Measurements from ENCODE around the gene TXLNA. TPM values are rescaled to one million over a fixed set of nuclear protein-coding genes. Genes with fewer than 3 reads are reported as not detected.
A peak's percentile ranks its signal among the peaks of the same experiment; 100 is the strongest.

Gene TXLNA
- total RNA-seq, 6 donors from 2014 or later: 29.3 to 57.5 (median 47.5) TPM

GRCh38 chr1:32201011-32201855 lies 21.8 kb downstream of the TXLNA start:
- ATAC-seq (ENCODE audit: low FRiP score in 2 of 2) (peak; percentile 38 to 50), DNase-seq (peak; percentile 65 to 82)
- Histone ChIP-seq H3K36me3 (peaks cover 0 to 17% (median 10%) of the 10 kb centered on the region in 4 donors), H3K4me1 (peaks cover 22 to 40% (median 38%) of the 10 kb centered on the region in 4 donors), H3K9me3 (no peaks in the 10 kb centered on the region), H3K27ac (peak overlapping the region; percentile 62 to 79 (median 73)), H3K27me3 (no peaks in the 10 kb centered on the region), H3K4me3 (peak overlapping the region; percentile 63 to 69 (median 64))
- no peak for TF ChIP-seq CTCF (IDR thresholded peaks at IDR 0.05)
- TF ChIP-seq POLR2A (IDR thresholded peaks at IDR 0.05): no peak
- peak in 1 of 2 donors; percentile 18 for TF ChIP-seq POLR2AphosphoS5 (IDR thresholded peaks at IDR 0.05)
- no peak for TF ChIP-seq EP300 (IDR thresholded peaks at IDR 0.05)
- WGBS, 2 donors: 3 to 5% methylated on average over 10 to 24 of the region's 26 CpGs

GRCh38 chr1:32204943-32205361 lies 25.5 kb downstream of the TXLNA start:
- H3K27me3 ChIP-seq: no peaks in the 10 kb centered on the region
- WGBS, 2 donors: 39 to 43% methylated on average over 14 to 26 of the region's 26 CpGs
- peak; percentile 40 to 73 for DNase-seq
- peaks cover 24 to 42% (median 32%) of the 10 kb centered on the region in 4 donors for H3K4me1 ChIP-seq
- peak overlapping the region in 3 of 4 donors; percentile 5 to 71 (median 68) for H3K27ac ChIP-seq
- H3K9me3 ChIP-seq: no peaks in the 10 kb centered on the region
- TF ChIP-seq POLR2A (IDR thresholded peaks at IDR 0.05): no peak
- peak in 1 of 6 experiments; percentile 7 for TF ChIP-seq CTCF (IDR thresholded peaks at IDR 0.05)
- peak overlapping the region; percentile 40 to 78 (median 68) for H3K4me3 ChIP-seq
- no peaks in the 10 kb centered on the region for H3K36me3 ChIP-seq
- ATAC-seq (ENCODE audit: low FRiP score in 2 of 2): peak in 1 of 2 donors; percentile 1

GRCh38 chr1:32205401-32206370 lies 26.2 kb downstream of the TXLNA start, which contains the start of gene IQCC:
IQCC (plus strand) TSS chr1:32205671; CDS start chr1:32205682, 11 bp downstream.
- WGBS, 2 donors: 2 to 4% methylated on average over 24 to 50 of the region's 77 CpGs
- Histone ChIP-seq H3K27me3 (no peaks in the 10 kb centered on the region), H3K4me1 (peaks cover 23 to 36% (median 28%) of the 10 kb centered on the region in 4 donors), H3K27ac (peak within 1 kb of the TSS in 3 of 4 donors; percentile 5 to 71 (median 68)), H3K36me3 (no peaks in the 10 kb centered on the region), H3K4me3 (peak within 1 kb of the TSS; percentile 40 to 78 (median 68)), H3K9me3 (no peaks in the 10 kb centered on the region)
- ATAC-seq (ENCODE audit: low FRiP score in 2 of 2) (peak; percentile 90), DNase-seq (peak; percentile 90 to 97)
- TF ChIP-seq EP300 (IDR thresholded peaks at IDR 0.05): peak in 1 of 4 donors; percentile 18
- peak in 1 of 6 experiments; percentile 17 for TF ChIP-seq CTCF (IDR thresholded peaks at IDR 0.05)
- TF ChIP-seq POLR2A (IDR thresholded peaks at IDR 0.05): peak in 3 of 4 donors; percentile 52 to 66 (median 56)
- peak; percentile 68 to 84 for TF ChIP-seq POLR2AphosphoS5 (IDR thresholded peaks at IDR 0.05)

GRCh38 chr1:32208469-32208868 lies 29.0 kb downstream of the TXLNA start:
- no peak for TF ChIP-seq CTCF (IDR thresholded peaks at IDR 0.05)
- no peak for TF ChIP-seq EP300 (IDR thresholded peaks at IDR 0.05)
- TF ChIP-seq POLR2A (IDR thresholded peaks at IDR 0.05): no peak
- TF ChIP-seq POLR2AphosphoS5 (IDR thresholded peaks at IDR 0.05): no peak
- Histone ChIP-seq H3K36me3 (no peaks in the 10 kb centered on the region), H3K27me3 (no peaks in the 10 kb centered on the region), H3K9me3 (no peaks in the 10 kb centered on the region), H3K27ac (no peak overlapping the region), H3K4me1 (peaks cover 9 to 20% (median 14%) of the 10 kb centered on the region in 4 donors), H3K4me3 (no peak overlapping the region)
- ATAC-seq (ENCODE audit: low FRiP score in 2 of 2) (no peak), DNase-seq (no peak)
- WGBS, 2 donors: 82 to 86% methylated on average over 6 of the region's 6 CpGs

Data from upper lobe of left lung (tissue), 6 donors.